ENCODE measurements around the gene AGBL1.

AGBL1 gene

GRCh38 chr15:86754846-86755245, 675.2 kb downstream of the AGBL1 start:
- DNase-seq = no peak

- no peak for DNase-seq
Observed at GRCh38 chr15:86756688-86757087, 677.0 kb downstream of the AGBL1 start.

- DNase-seq = no peak
Observed at GRCh38 chr15:86759800-86760523, 680.3 kb downstream of the AGBL1 start.

- no peak for DNase-seq
Observed at GRCh38 chr15:86762874-86763273, 683.2 kb downstream of the AGBL1 start.

- no peak for DNase-seq
Observed at GRCh38 chr15:86764021-86764420, 684.4 kb downstream of the AGBL1 start.

GRCh38 chr15:86765281-86765680, 685.6 kb downstream of the AGBL1 start:
- DNase-seq = no peak

- DNase-seq = no peak
Observed at GRCh38 chr15:86772369-86773059, 692.8 kb downstream of the AGBL1 start.

- no peak for DNase-seq
Observed at GRCh38 chr15:86773736-86774135, 694.1 kb downstream of the AGBL1 start.

GRCh38 chr15:86776145-86776544, 696.5 kb downstream of the AGBL1 start:
- no peak for DNase-seq

- no peak for DNase-seq
Observed at GRCh38 chr15:86796521-86796920, 716.9 kb downstream of the AGBL1 start.

- no peak for DNase-seq
Observed at GRCh38 chr15:86797135-86797534, 717.5 kb downstream of the AGBL1 start.

- DNase-seq = no peak
Observed at GRCh38 chr15:86799226-86799625, 719.6 kb downstream of the AGBL1 start.

- no peak for DNase-seq
Observed at GRCh38 chr15:86802244-86802643, 722.6 kb downstream of the AGBL1 start.

- no peak for DNase-seq
Observed at GRCh38 chr15:86804406-86804805, 724.7 kb downstream of the AGBL1 start.

- DNase-seq = no peak
Observed at GRCh38 chr15:86810329-86810728, 730.7 kb downstream of the AGBL1 start.

GRCh38 chr15:86813892-86814291, 734.2 kb downstream of the AGBL1 start:
- no peak for DNase-seq

- DNase-seq = no peak
Observed at GRCh38 chr15:86829245-86829644, 749.6 kb downstream of the AGBL1 start.

- no peak for DNase-seq
Observed at GRCh38 chr15:86830304-86830703, 750.6 kb downstream of the AGBL1 start.

GRCh38 chr15:86833595-86833994, 753.9 kb downstream of the AGBL1 start:
- no peak for DNase-seq

GRCh38 chr15:86834115-86834863, 754.6 kb downstream of the AGBL1 start:
- no peak for DNase-seq

- DNase-seq = no peak
Observed at GRCh38 chr15:86837294-86838061, 757.8 kb downstream of the AGBL1 start.

- DNase-seq = no peak
Observed at GRCh38 chr15:86839502-86839901, 759.8 kb downstream of the AGBL1 start.

GRCh38 chr15:86840996-86841395, 761.3 kb downstream of the AGBL1 start:
- no peak for DNase-seq

Data from CD4-positive, alpha-beta T cell treated with Interleukin-17A for 4 hours (primary cell).